Spleen (tissue), 7 donors: ENCODE measurements around the gene USP30.

Experiments
- CTCF ChIP-seq, 11 experiments: fragments of 200-600 bp in 7 of 11; fragments of 450-650 bp in 4 of 11; sonication (generic) in 4 of 11; IDR thresholded peaks in 8 of 11; conservative IDR thresholded peaks in 3 of 11; 1 replicate in 7 of 11; 2 replicates in 4 of 11; pipeline versions ENCODE4 v1.4.0 to v1.8.0; 2016 to 2021; ENCODE audit warnings: antibody characterized with exemption in 11 of 11, inconsistent platforms in 4 of 11, mild to moderate bottlenecking in 1 of 11
- POLR2A ChIP-seq, 3 donors: fragments of 450-650 bp; IDR thresholded peaks; one replicate each; pipeline ENCODE4 v1.5.1; 2017; ENCODE audit warnings: antibody characterized with exemption in 3 of 3, mild to moderate bottlenecking in 1 of 3
- donor health status: DM: no; HTN: no; CAD: no; lungs with moderate emphysema.
- donor health status: DM: no; HTN: no; CAD: no.
- donor health status: DM: no; HTN: no; CAD: no.

GRCh38 chr12:109016016-109016415, 36.4 kb upstream of the USP30 start:
- TF ChIP-seq CTCF (IDR thresholded peaks at IDR 0.05 in 8 of 11, conservative IDR thresholded peaks at IDR 0.05 in 3 of 11), result no peak
- TF ChIP-seq POLR2A (IDR thresholded peaks at IDR 0.05), result no peak
